ENCODE measurements around the gene TTPAL. TPM values are rescaled to one million over a fixed set of nuclear protein-coding genes. Genes with fewer than 3 reads are reported as not detected.

The TTPAL gene
- total RNA-seq, 1 experiment from 2014 or later: 20.4 TPM

- ChIA-PET RAD21 (ENCODE audit: low non-redundant PET in 1 of 2, low total read pairs in 2 of 2, uncharacterized antibody in 2 of 2, unreplicated experiment in 2 of 2) (no interaction called here), POLR2A (no interaction called here), CTCF (no interaction called here)
- no peaks in the 10 kb centered on the region for H3K9me3 ChIP-seq (ENCODE audit: control insufficient read depth in 1 of 2, insufficient read depth in 1 of 2, low read depth in 1 of 2, low read length in 2 of 2)
- no peak for DNase-seq (ENCODE audit: low read depth, low spot score)
- H3K9me2 ChIP-seq (ENCODE audit: insufficient read depth): no peaks in the 10 kb centered on the region
- H3K27ac ChIP-seq (ENCODE audit: low read depth, low read length): no peak overlapping the region
- no peak overlapping the region for H3K9ac ChIP-seq (ENCODE audit: low read length)
- H3K4me2 ChIP-seq (ENCODE audit: low read length): no peak overlapping the region
- H2AFZ ChIP-seq (ENCODE audit: low read depth, low read length, poor library complexity, severe bottlenecking): no peak overlapping the region
- no peaks in the 10 kb centered on the region for H3K27me3 ChIP-seq (ENCODE audit: insufficient read depth, low read length)
- H3K36me3 ChIP-seq (ENCODE audit: control insufficient read depth in 1 of 2, insufficient read depth in 2 of 2, low read length in 2 of 2): peaks cover 20 to 21% of the 10 kb centered on the region in 2 experiments; a peak in 3 of 4 replicates
- H3K4me3 ChIP-seq (replicated peaks in 1 of 2; ENCODE audit: low read depth in 1 of 2, low read length in 2 of 2): no peak overlapping the region
- no peaks in the 10 kb centered on the region for H3K4me1 ChIP-seq (ENCODE audit: control insufficient read depth in 1 of 2, insufficient read depth in 2 of 2, low read length in 2 of 2)
- TF ChIP-seq EGR1 (IDR thresholded peaks at IDR 0.05; ENCODE audit: low read depth) (no peak), ELF1 (IDR thresholded peaks at IDR 0.05; ENCODE audit: borderline replicate concordance, low read depth) (no peak), EZH2phosphoT487 (IDR thresholded peaks at IDR 0.05; ENCODE audit: borderline replicate concordance) (no peak), YY1 (IDR thresholded peaks at IDR 0.05; ENCODE audit: extremely low read depth, insufficient replicate concordance, low read depth, low read length) (no peak), EZH2 (IDR thresholded peaks at IDR 0.05) (no peak), POLR2AphosphoS5 (IDR thresholded peaks at IDR 0.05; ENCODE audit: low read depth, low read length) (no peak), REST (IDR thresholded peaks at IDR 0.05; ENCODE audit: low read depth) (no peak), CBX3 (IDR thresholded peaks at IDR 0.05; ENCODE audit: low read depth) (no peak)
- no peaks in the 10 kb centered on the region for H3K79me2 ChIP-seq (ENCODE audit: insufficient read depth, low read length)
- H4K20me1 ChIP-seq (ENCODE audit: insufficient read depth): no peaks in the 10 kb centered on the region
- intact Hi-C loops (cut with micrococcal nuclease): no loop called here
- no TSS peak for BruUV-seq (replicated peaks)
- no peak for ATAC-seq
Observed at GRCh38 chr20:44483112-44483511, 7.4 kb downstream of the TTPAL start.

Data from HCT116 (cell line).